DOHH2 (cell line): ENCODE data around the gene MAGEC1.
"Not testable (repeated sequence)": the region's sequence is repeated elsewhere in the genome, so short reads cannot be mapped to it uniquely, and the experiment has no call there.

ENCODE experiments used
- H3F3A ChIP-seq: fragments of 200-600 bp; sonication (generic), shearing (Covaris generic); 2 replicates; pipeline ENCODE4 v1.6.0; 2016; ENCODE audit warnings: antibody characterized with exemption, mild to moderate bottlenecking; ENCODE audit not compliant: control insufficient read depth, insufficient read depth
- H3K27ac ChIP-seq: fragments of 200-600 bp; sonication (generic); 2 replicates; pipeline ENCODE4 v1.5.1; 2014; ENCODE audit warnings: low read depth, mild to moderate bottlenecking, low read length, moderate library complexity
- H3K27me3 ChIP-seq: fragments of 200-600 bp; sonication (generic); 2 replicates; pipeline ENCODE4 v1.6.1; 2014; ENCODE audit warnings: mild to moderate bottlenecking, low read length, mixed read lengths; ENCODE audit not compliant: control insufficient read depth
- H3K36me3 ChIP-seq: fragments of 200-600 bp; sonication (generic); 2 replicates; pipeline ENCODE4 v1.6.1; 2014; ENCODE audit warnings: mild to moderate bottlenecking, low read length, moderate library complexity, mixed read lengths; ENCODE audit not compliant: control insufficient read depth
- H3K4me1 ChIP-seq: fragments of 200-600 bp; sonication (generic); 2 replicates; pipeline ENCODE4 v1.6.1; 2014; ENCODE audit warnings: mild to moderate bottlenecking, low read length, mixed read lengths; ENCODE audit not compliant: control insufficient read depth
- H3K4me2 ChIP-seq: fragments of 200-600 bp; sonication (generic); 2 replicates; pipeline ENCODE4 v1.6.0; 2014; ENCODE audit warnings: mild to moderate bottlenecking, low read length, moderate library complexity
- H3K4me3 ChIP-seq: fragments of 200-600 bp; sonication (generic); 2 replicates; pipeline ENCODE4 v1.5.1; 2014; ENCODE audit warnings: mild to moderate bottlenecking, low read length, mixed read lengths
- H3K79me2 ChIP-seq: fragments of 200-600 bp; sonication (generic); 2 replicates; pipeline ENCODE4 v1.6.1; 2014; ENCODE audit warnings: mild to moderate bottlenecking, low read length, mixed read lengths; ENCODE audit not compliant: control insufficient read depth
- H3K9me2 ChIP-seq: fragments of 200-600 bp; sonication (generic); replicated peaks from 2 replicates; pipeline ENCODE4 v1.6.1; 2014; ENCODE audit warnings: mild to moderate bottlenecking, low read length, mixed read lengths; ENCODE audit not compliant: control insufficient read depth
- H3K9me3 ChIP-seq: fragments of 200-600 bp; sonication (generic); 2 replicates; pipeline ENCODE4 v1.6.1; 2014; ENCODE audit warnings: antibody characterized with exemption, low read length, mixed read lengths; ENCODE audit not compliant: control insufficient read depth, insufficient read depth
- H4K20me1 ChIP-seq: fragments of 200-600 bp; sonication (generic); 2 replicates; pipeline ENCODE4 v1.6.0; 2014; ENCODE audit warnings: low read depth, mild to moderate bottlenecking, antibody characterized with exemption, low read length, moderate library complexity; ENCODE audit not compliant: control insufficient read depth, insufficient read depth
- CTCF ChIP-seq: fragments of 200-600 bp; sonication (generic); IDR thresholded peaks from one replicate; pipeline ENCODE4 v1.5.1; 2014; ENCODE audit warnings: antibody characterized with exemption, mild to moderate bottlenecking, low read depth, low read length; ENCODE audit not compliant: poor library complexity, severe bottlenecking
- EZH2phosphoT487 ChIP-seq: fragments of 200-600 bp; sonication (generic); IDR thresholded peaks from 2 replicates; pipeline ENCODE4 v1.6.1; 2017; ENCODE audit warnings: borderline replicate concordance, mild to moderate bottlenecking, antibody characterized with exemption, low read length, moderate library complexity, mixed read lengths

The MAGEC1 gene

GRCh38 chrX:141903400-141904155, at the start of gene MAGEC1:
TSS of gene MAGEC1 (plus strand) at chrX:141903894. CDS start at chrX:141905073, 1,179 bp downstream.
- no peaks in the 10 kb centered on the region for H3K9me3 ChIP-seq

GRCh38 chrX:141857479-141857878, 46.2 kb upstream of the MAGEC1 start:
- Histone ChIP-seq H3K79me2 (no peaks in the 10 kb centered on the region), H4K20me1 (no peaks in the 10 kb centered on the region), H3K9me2 (no peaks in the 10 kb centered on the region), H3K9me3 (no peaks in the 10 kb centered on the region), H3K27me3 (no peaks in the 10 kb centered on the region), H3K36me3 (no peaks in the 10 kb centered on the region), H3K4me2 (no peak overlapping the region), H3K27ac (no peak overlapping the region), H3F3A (no peaks in the 10 kb centered on the region), H3K4me1 (no peaks in the 10 kb centered on the region), H3K4me3 (no peak overlapping the region)
- TF ChIP-seq CTCF, result no peak
- TF ChIP-seq EZH2phosphoT487, result no peak

More at GRCh38 chrX:141903400-141904155, at the start of gene MAGEC1:
- no peak within 1 kb of the TSS for H3K27ac ChIP-seq
- no peak within 1 kb of the TSS for H3K4me3 ChIP-seq
- no peaks in the 10 kb centered on the region for H3K79me2 ChIP-seq
- no peaks in the 10 kb centered on the region for H4K20me1 ChIP-seq
- H3K4me1 ChIP-seq, result no peaks in the 10 kb centered on the region
- H3K4me2 ChIP-seq, result no peak within 1 kb of the TSS
- no peaks in the 10 kb centered on the region for H3K9me2 ChIP-seq
- no peaks in the 10 kb centered on the region for H3F3A ChIP-seq
- no peaks in the 10 kb centered on the region for H3K27me3 ChIP-seq
- TF ChIP-seq CTCF, result no peak
- TF ChIP-seq EZH2phosphoT487, result no peak
- H3K36me3 ChIP-seq, result no peaks in the 10 kb centered on the region

GRCh38 chrX:141879616-141880015, 24.1 kb upstream of the MAGEC1 start:
- no peaks in the 10 kb centered on the region for H3K9me2 ChIP-seq
- H4K20me1 ChIP-seq, result no peaks in the 10 kb centered on the region
- no peaks in the 10 kb centered on the region for H3K27me3 ChIP-seq
- H3K27ac ChIP-seq, result no peak overlapping the region
- no peaks in the 10 kb centered on the region for H3K79me2 ChIP-seq
- H3K9me3 ChIP-seq, result no peaks in the 10 kb centered on the region
- H3K4me2 ChIP-seq, result no peak overlapping the region
- no peaks in the 10 kb centered on the region for H3F3A ChIP-seq
- TF ChIP-seq EZH2phosphoT487 (no peak), CTCF (no peak)
- H3K36me3 ChIP-seq, result no peaks in the 10 kb centered on the region
- H3K4me3 ChIP-seq, result no peak overlapping the region
- no peaks in the 10 kb centered on the region for H3K4me1 ChIP-seq

GRCh38 chrX:141888811-141889210, 14.9 kb upstream of the MAGEC1 start:
- not testable (repeated sequence) for H3K79me2 ChIP-seq, H3K27ac ChIP-seq, H3K27me3 ChIP-seq, H4K20me1 ChIP-seq, H3F3A ChIP-seq, H3K36me3 ChIP-seq, H3K9me2 ChIP-seq, H3K9me3 ChIP-seq, H3K4me3 ChIP-seq, H3K4me1 ChIP-seq, H3K4me2 ChIP-seq
